HG02588 (cell line): ENCODE results near the gene FGGY.

Experiments
- ATAC-seq: cut with Tn5 transposase; IDR thresholded peaks from one replicate; pipeline ENCODE4 v1.9.1; 2021; ENCODE audit warnings: mild to moderate bottlenecking, moderate library complexity; ENCODE audit not compliant: unreplicated experiment

FGGY gene

GRCh38 chr1:59671066-59671952 is 374.4 kb downstream of the FGGY start:
- no peak for ATAC-seq

- ATAC-seq: no peak
Observed at GRCh38 chr1:59671953-59672305, 375.0 kb downstream of the FGGY start.

GRCh38 chr1:59672851-59673572 is 376.1 kb downstream of the FGGY start:
- ATAC-seq: no peak

DNA sequence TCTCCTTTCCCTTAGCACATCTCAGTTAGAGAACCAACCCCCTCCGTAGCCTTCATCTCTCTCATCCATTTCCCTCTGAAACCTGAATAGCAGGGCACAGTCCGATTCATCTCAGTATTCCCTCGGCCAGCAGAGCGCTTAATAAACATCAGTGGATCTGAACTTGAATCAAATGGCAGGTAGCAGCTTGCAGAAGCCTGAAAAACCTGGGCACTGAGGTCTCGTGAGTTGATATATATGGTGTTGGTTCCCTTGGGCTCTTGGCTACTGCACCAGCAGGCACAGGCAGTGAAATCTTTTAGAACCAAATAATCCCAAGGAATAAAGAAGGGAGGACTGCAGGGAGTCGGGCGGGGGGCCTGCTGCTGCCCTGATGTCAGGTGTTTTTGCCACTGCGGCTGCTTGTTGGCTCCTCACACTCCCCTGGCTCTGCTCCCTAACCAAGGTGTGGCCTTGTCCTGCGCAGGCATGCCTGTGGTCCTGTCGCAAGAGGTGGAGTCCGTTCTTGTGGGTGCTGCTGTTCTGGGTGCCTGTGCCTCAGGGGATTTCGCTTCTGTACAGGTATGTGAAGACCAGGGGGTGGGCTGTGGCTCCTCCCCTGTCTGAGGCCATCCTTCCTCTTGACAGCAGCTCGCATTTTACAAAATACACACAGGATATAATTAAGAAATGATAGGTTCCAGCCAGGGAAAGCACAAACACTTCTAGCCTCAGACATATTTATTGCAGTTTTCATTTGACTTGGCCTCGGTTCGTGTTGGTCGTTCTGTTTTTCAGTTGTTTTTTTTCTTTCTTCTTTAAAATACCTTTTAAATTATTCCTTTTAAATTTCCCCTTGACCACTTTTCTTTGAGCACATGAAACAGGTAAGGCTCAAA is 376.9 kb downstream of the FGGY start:
- ATAC-seq: no peak

- ATAC-seq: no peak
Observed at GRCh38 chr1:59674595-59674994, 377.7 kb downstream of the FGGY start.

- no peak for ATAC-seq
Observed at GRCh38 chr1:59675936-59676335, 379.0 kb downstream of the FGGY start.

GRCh38 chr1:59678040-59678439 is 381.1 kb downstream of the FGGY start:
- ATAC-seq: no peak

DNA sequence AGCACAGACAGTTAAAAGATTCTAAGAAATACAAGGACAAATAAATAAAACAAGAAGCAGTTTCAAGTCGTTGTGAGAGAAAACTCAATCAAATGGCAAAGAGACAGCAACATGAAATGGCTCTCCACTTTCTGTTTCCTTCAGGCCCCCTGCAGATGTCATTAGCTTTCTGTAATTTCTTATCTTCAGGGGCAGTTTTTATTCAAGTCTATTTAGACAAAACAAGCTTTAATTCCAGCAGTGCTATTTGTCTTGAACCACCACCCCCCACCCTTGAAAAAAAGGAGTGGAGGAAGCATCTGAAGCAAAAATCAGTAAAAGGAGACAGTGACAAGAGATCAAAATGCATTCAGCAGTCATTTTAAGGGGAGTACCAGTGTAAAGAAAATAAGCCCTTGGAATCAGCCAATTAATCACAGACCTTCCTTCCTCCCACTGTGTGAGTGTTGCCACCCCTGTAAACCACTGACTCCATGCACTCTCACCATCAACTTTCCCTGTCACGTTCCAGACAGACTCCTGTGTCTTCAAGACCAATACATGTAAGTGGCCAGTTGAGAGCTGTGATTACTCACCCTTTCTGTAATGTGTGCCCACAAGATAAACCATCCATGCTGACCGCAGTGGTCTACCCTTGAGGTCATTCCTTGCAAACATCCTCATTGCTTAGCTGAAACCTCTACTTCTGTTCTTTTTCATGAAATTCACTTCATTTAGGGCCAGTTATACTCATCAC is 381.8 kb downstream of the FGGY start:
- ATAC-seq: no peak

- no peak for ATAC-seq
Observed at GRCh38 chr1:59680044-59680443, 383.1 kb downstream of the FGGY start.

GRCh38 chr1:59682396-59683080 is 385.6 kb downstream of the FGGY start:
- ATAC-seq: no peak

- ATAC-seq: no peak
Observed at GRCh38 chr1:59683197-59683596, 386.3 kb downstream of the FGGY start.

- ATAC-seq: no peak
Observed at GRCh38 chr1:59684698-59685097, 387.8 kb downstream of the FGGY start.

DNA sequence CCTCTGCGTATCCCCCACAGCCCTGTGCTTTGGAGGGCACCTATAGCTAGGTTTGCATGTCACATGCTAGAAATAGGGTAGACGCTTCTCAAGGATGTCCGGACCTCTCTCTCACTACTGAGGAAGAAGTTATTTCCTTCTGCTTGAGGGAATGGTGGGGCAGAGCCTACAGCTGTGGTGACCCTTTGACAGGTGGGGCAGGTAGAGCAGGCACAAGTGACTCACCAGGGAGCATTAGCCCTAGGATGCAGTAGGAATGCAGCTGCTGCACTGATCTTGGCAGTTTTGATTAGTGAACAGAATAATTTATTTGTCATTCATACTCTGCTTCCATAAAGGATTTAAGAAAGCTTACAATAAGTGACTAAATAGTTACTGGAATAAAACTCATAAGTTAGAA is 388.2 kb downstream of the FGGY start:
- ATAC-seq: no peak

- ATAC-seq: no peak
Observed at GRCh38 chr1:59685666-59686065, 388.8 kb downstream of the FGGY start.

GRCh38 chr1:59686170-59686569 is 389.3 kb downstream of the FGGY start:
- no peak for ATAC-seq

- no peak for ATAC-seq
Observed at GRCh38 chr1:59686574-59686973, 389.7 kb downstream of the FGGY start.

DNA sequence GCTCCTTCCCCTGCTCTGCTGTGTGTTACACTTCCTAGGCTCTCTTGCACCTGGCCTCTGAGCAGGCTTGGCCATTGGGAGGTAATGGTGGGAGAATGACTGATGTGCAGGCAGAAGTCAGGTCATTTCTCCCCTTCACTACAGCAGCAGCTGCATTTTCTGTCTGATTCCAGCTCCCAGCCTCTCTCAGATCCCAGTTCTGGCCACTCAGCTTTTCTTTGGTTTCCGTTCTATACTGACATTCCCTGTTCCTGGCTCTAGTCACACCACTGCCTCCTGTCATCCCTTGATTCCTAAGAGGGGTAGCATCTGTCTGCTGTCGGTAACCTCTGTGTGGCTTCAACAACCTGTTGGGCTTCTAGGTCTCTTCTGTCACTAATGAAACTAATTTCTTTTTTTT is 390.2 kb downstream of the FGGY start:
- ATAC-seq: no peak

- no peak for ATAC-seq
Observed at GRCh38 chr1:59688976-59689375, 392.1 kb downstream of the FGGY start.

GRCh38 chr1:59689730-59690129 is 392.8 kb downstream of the FGGY start:
- ATAC-seq: no peak
